HEK293 (cell line): Measurements from ENCODE around the gene MMP21.

Experiments used
- REPIN1 ChIP-seq: fragments of 450-650 bp; formaldehyde crosslinking; IDR thresholded peaks from 2 replicates; pipeline ENCODE4 v1.5.1; 2017; ENCODE audit warnings: missing biosample characterization, missing genetic modification characterization, low read depth
- SCRT2 ChIP-seq: fragments of 450-650 bp; formaldehyde crosslinking; IDR thresholded peaks from 2 replicates; pipeline ENCODE4 v1.5.1; 2016; ENCODE audit warnings: missing biosample characterization, missing genetic modification characterization
- ZNF202 ChIP-seq: fragments of 450-650 bp; formaldehyde crosslinking; IDR thresholded peaks from 2 replicates; pipeline ENCODE4 v1.5.1; 2016; ENCODE audit warnings: missing biosample characterization, missing genetic modification characterization, borderline replicate concordance
- ZNF366 ChIP-seq: fragments of 450-650 bp; formaldehyde crosslinking; conservative IDR thresholded peaks from 2 replicates; pipeline ENCODE4 v1.5.1; 2016; ENCODE audit warnings: missing biosample characterization, missing genetic modification characterization
- TF ChIP-seq, protein P1 (sequence below): fragments of 450-650 bp; formaldehyde crosslinking; IDR thresholded peaks from 2 replicates; pipeline ENCODE4 v1.5.1; 2016; ENCODE audit warnings: missing biosample characterization, missing genetic modification characterization
- TF ChIP-seq, protein P2 (sequence below): fragments of 450-650 bp; formaldehyde crosslinking; IDR thresholded peaks from 2 replicates; pipeline ENCODE4 v1.5.1; 2016; ENCODE audit warnings: missing biosample characterization, missing genetic modification characterization

DNA sequence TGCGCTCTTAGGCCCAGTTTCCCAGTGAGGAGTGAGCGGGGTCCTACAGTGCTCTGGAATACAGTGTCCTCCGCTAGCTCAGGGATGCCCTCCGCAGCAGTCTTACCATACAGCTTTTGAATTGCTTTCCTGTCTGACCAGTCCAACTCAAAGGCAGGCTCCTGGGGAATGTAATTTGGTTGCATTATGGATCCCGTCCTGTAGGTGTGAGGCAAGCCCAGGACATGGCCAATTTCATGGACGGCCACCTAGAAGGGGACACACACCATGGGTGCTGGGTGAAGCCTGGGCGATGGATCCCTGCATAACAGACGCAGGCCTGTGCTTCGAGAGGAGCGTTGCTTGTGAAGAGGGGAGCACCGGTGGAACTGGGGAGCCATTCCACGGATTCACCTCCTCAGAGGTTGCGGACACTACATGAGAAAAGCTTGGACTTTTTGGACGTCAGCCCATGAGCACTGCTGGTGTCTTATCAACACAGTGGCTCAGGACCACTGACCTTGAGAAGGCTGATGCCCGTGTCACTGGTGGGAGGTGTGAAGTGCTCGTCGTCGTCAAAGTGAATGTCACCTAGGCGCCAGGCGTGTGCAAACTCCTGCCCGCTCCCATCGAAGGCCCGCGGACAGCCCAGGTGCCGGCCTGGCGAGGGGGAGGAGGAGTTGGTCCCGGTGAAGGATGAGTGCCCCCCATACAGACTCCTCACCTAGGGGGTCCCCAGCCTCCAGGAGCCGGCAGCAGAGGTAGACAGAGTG, 3.3 kb downstream of the MMP21 start:
- no peak for TF ChIP-seq ZNF202 (tag by site-specific recombination)
- TF ChIP-seq, protein P1, sequence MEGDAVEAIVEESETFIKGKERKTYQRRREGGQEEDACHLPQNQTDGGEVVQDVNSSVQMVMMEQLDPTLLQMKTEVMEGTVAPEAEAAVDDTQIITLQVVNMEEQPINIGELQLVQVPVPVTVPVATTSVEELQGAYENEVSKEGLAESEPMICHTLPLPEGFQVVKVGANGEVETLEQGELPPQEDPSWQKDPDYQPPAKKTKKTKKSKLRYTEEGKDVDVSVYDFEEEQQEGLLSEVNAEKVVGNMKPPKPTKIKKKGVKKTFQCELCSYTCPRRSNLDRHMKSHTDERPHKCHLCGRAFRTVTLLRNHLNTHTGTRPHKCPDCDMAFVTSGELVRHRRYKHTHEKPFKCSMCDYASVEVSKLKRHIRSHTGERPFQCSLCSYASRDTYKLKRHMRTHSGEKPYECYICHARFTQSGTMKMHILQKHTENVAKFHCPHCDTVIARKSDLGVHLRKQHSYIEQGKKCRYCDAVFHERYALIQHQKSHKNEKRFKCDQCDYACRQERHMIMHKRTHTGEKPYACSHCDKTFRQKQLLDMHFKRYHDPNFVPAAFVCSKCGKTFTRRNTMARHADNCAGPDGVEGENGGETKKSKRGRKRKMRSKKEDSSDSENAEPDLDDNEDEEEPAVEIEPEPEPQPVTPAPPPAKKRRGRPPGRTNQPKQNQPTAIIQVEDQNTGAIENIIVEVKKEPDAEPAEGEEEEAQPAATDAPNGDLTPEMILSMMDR (tag by site-specific recombination) = no peak
- TF ChIP-seq REPIN1 (tag by site-specific recombination) = no peak
- TF ChIP-seq ZNF366 (tag by site-specific recombination) = no peak
- no peak for TF ChIP-seq SCRT2 (tag by site-specific recombination)
- TF ChIP-seq, protein P2, sequence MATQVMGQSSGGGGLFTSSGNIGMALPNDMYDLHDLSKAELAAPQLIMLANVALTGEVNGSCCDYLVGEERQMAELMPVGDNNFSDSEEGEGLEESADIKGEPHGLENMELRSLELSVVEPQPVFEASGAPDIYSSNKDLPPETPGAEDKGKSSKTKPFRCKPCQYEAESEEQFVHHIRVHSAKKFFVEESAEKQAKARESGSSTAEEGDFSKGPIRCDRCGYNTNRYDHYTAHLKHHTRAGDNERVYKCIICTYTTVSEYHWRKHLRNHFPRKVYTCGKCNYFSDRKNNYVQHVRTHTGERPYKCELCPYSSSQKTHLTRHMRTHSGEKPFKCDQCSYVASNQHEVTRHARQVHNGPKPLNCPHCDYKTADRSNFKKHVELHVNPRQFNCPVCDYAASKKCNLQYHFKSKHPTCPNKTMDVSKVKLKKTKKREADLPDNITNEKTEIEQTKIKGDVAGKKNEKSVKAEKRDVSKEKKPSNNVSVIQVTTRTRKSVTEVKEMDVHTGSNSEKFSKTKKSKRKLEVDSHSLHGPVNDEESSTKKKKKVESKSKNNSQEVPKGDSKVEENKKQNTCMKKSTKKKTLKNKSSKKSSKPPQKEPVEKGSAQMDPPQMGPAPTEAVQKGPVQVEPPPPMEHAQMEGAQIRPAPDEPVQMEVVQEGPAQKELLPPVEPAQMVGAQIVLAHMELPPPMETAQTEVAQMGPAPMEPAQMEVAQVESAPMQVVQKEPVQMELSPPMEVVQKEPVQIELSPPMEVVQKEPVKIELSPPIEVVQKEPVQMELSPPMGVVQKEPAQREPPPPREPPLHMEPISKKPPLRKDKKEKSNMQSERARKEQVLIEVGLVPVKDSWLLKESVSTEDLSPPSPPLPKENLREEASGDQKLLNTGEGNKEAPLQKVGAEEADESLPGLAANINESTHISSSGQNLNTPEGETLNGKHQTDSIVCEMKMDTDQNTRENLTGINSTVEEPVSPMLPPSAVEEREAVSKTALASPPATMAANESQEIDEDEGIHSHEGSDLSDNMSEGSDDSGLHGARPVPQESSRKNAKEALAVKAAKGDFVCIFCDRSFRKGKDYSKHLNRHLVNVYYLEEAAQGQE = no peak
